ENCODE data around the gene ZBTB7C.

DNA sequence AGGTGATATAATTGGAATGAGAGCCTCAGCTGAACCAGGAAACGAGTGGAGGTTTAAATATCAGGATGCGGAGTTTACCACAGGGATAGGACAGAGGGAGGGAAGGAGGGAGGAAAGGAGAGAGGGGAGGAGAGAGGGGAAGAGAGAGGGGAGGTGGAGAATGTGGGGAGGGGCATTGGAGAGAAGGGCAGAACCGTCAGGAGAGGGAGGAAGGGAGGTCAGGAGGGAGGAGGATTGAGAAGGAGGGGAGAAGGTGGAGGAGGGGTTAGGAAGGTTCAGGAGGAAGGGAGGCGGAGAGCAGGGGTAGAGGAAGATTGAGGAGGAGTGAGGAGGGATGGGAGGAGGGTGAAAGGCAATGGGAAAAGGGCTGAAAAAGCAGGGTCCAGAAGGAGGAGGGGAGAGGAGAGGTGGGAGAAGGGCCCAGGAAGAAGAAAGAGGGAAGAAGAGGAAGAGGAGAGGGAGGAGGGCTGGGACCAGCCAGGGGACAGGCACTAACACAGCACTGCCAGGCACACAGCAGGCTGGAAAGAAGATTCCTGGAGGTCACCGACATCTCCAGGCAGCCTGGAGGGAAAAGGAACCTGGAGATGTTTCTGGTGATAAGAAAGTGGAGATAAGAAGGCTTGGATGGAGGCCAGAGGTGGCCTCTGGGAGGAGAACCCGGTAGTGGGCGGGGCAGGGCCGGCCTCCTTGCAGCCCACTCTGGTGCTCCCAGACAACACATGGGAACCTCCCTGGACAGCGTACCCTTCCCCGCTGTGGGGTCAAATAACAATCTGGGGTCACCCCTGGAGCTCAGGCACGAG is 302.0 kb downstream of the ZBTB7C start:
- no peak for TF ChIP-seq POLR2AphosphoS5 (IDR thresholded peaks at IDR 0.05; ENCODE audit: low read depth, low read length)
- no peak for TF ChIP-seq TAF1 (IDR thresholded peaks at IDR 0.05; ENCODE audit: borderline replicate concordance, insufficient read depth, low read length)
- TF ChIP-seq SIN3A (IDR thresholded peaks at IDR 0.05; ENCODE audit: borderline replicate concordance, insufficient read depth, low read length), result no peak
- TF ChIP-seq, protein P1, sequence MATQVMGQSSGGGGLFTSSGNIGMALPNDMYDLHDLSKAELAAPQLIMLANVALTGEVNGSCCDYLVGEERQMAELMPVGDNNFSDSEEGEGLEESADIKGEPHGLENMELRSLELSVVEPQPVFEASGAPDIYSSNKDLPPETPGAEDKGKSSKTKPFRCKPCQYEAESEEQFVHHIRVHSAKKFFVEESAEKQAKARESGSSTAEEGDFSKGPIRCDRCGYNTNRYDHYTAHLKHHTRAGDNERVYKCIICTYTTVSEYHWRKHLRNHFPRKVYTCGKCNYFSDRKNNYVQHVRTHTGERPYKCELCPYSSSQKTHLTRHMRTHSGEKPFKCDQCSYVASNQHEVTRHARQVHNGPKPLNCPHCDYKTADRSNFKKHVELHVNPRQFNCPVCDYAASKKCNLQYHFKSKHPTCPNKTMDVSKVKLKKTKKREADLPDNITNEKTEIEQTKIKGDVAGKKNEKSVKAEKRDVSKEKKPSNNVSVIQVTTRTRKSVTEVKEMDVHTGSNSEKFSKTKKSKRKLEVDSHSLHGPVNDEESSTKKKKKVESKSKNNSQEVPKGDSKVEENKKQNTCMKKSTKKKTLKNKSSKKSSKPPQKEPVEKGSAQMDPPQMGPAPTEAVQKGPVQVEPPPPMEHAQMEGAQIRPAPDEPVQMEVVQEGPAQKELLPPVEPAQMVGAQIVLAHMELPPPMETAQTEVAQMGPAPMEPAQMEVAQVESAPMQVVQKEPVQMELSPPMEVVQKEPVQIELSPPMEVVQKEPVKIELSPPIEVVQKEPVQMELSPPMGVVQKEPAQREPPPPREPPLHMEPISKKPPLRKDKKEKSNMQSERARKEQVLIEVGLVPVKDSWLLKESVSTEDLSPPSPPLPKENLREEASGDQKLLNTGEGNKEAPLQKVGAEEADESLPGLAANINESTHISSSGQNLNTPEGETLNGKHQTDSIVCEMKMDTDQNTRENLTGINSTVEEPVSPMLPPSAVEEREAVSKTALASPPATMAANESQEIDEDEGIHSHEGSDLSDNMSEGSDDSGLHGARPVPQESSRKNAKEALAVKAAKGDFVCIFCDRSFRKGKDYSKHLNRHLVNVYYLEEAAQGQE (IDR thresholded peaks at IDR 0.05; ENCODE audit: insufficient read depth in 1 of 2, low read depth in 2 of 2, low read length in 2 of 2), result no peak
- no peak for TF ChIP-seq FOXP2 (optimal IDR thresholded peaks at IDR 0.05; ENCODE audit: borderline replicate concordance, extremely low read depth, extremely low read length, insufficient read depth)
